ENCODE results near the gene OGDH. TPM values are rescaled to one million over a fixed set of nuclear protein-coding genes. Genes with fewer than 3 reads are reported as not detected.

OGDH gene
- total RNA-seq, 1 donor from 2014 or later = 102 TPM

GRCh38 chr7:44608916-44609648 lies 2.7 kb downstream of the OGDH start:
- Mint-ChIP-seq H3K27ac (ENCODE audit: unreplicated experiment) (peak overlapping the region; percentile 20), H3K27me3 (ENCODE audit: unreplicated experiment) (peaks cover 14% of the 10 kb centered on the region), H3K9me3 (ENCODE audit: unreplicated experiment) (peaks cover 16% of the 10 kb centered on the region), H3K4me1 (ENCODE audit: low read depth, unreplicated experiment) (peaks cover 5% of the 10 kb centered on the region), H3K4me3 (ENCODE audit: unreplicated experiment) (peak overlapping the region; percentile 7), H3K36me3 (ENCODE audit: unreplicated experiment) (no peaks in the 10 kb centered on the region)
- TF ChIP-seq CTCF (IDR thresholded peaks at IDR 0.05; ENCODE audit: partially characterized antibody, unreplicated experiment) = no peak
- DNase-seq = no peak

GRCh38 chr7:44609829-44610228 lies 3.4 kb downstream of the OGDH start:
- Mint-ChIP-seq H3K4me1 (ENCODE audit: low read depth, unreplicated experiment) (peaks cover 10% of the 10 kb centered on the region), H3K9me3 (ENCODE audit: unreplicated experiment) (peaks cover 18% of the 10 kb centered on the region), H3K27ac (ENCODE audit: unreplicated experiment) (no peak overlapping the region), H3K36me3 (ENCODE audit: unreplicated experiment) (no peaks in the 10 kb centered on the region), H3K27me3 (ENCODE audit: unreplicated experiment) (peaks cover 17% of the 10 kb centered on the region), H3K4me3 (ENCODE audit: unreplicated experiment) (no peak overlapping the region)
- TF ChIP-seq CTCF (IDR thresholded peaks at IDR 0.05; ENCODE audit: partially characterized antibody, unreplicated experiment) = no peak
- no peak for DNase-seq

GRCh38 chr7:44615149-44615611 lies 8.8 kb downstream of the OGDH start:
- Mint-ChIP-seq H3K4me3 (ENCODE audit: unreplicated experiment) (no peak overlapping the region), H3K36me3 (ENCODE audit: unreplicated experiment) (no peaks in the 10 kb centered on the region), H3K27ac (ENCODE audit: unreplicated experiment) (peak overlapping the region; percentile 34), H3K4me1 (ENCODE audit: low read depth, unreplicated experiment) (peaks cover 16% of the 10 kb centered on the region), H3K9me3 (ENCODE audit: unreplicated experiment) (peaks cover 4% of the 10 kb centered on the region), H3K27me3 (ENCODE audit: unreplicated experiment) (peaks cover 4% of the 10 kb centered on the region)
- no peak for TF ChIP-seq CTCF (IDR thresholded peaks at IDR 0.05; ENCODE audit: partially characterized antibody, unreplicated experiment)
- DNase-seq = no peak

- no peak for TF ChIP-seq CTCF (IDR thresholded peaks at IDR 0.05; ENCODE audit: partially characterized antibody, unreplicated experiment)
- Mint-ChIP-seq H3K4me1 (ENCODE audit: low read depth, unreplicated experiment) (peaks cover 16% of the 10 kb centered on the region), H3K27me3 (ENCODE audit: unreplicated experiment) (peaks cover 4% of the 10 kb centered on the region), H3K9me3 (ENCODE audit: unreplicated experiment) (peaks cover 4% of the 10 kb centered on the region), H3K27ac (ENCODE audit: unreplicated experiment) (no peak overlapping the region), H3K36me3 (ENCODE audit: unreplicated experiment) (no peaks in the 10 kb centered on the region), H3K4me3 (ENCODE audit: unreplicated experiment) (no peak overlapping the region)
- no peak for DNase-seq
Measured at GRCh38 chr7:44615793-44616192, 9.4 kb downstream of the OGDH start.

- Mint-ChIP-seq H3K36me3 (ENCODE audit: unreplicated experiment) (no peaks in the 10 kb centered on the region), H3K4me1 (ENCODE audit: low read depth, unreplicated experiment) (peaks cover 16% of the 10 kb centered on the region), H3K9me3 (ENCODE audit: unreplicated experiment) (peaks cover 4% of the 10 kb centered on the region), H3K27ac (ENCODE audit: unreplicated experiment) (no peak overlapping the region), H3K27me3 (ENCODE audit: unreplicated experiment) (peaks cover 4% of the 10 kb centered on the region), H3K4me3 (ENCODE audit: unreplicated experiment) (no peak overlapping the region)
- no peak for TF ChIP-seq CTCF (IDR thresholded peaks at IDR 0.05; ENCODE audit: partially characterized antibody, unreplicated experiment)
- DNase-seq = no peak
Measured at GRCh38 chr7:44616545-44616944, 10.1 kb downstream of the OGDH start.

Measured in glutamatergic neuron (in vitro differentiated cells).